Stimulated activated naive CD8-positive, alpha-beta T cell treated with anti-CD3 and anti-CD28 coated beads, Interleukin-15, Interleukin-2, amounts not matched to agents 100 U/mL and 50 U/mL, for 24 hours (primary cell): ENCODE results near the gene CAMSAP2.
"Not testable (repeated sequence)": the region's sequence is repeated elsewhere in the genome, so short reads cannot be mapped to it uniquely, and the experiment has no call there.

ENCODE experiments used
- ATAC-seq: fragments of 150-1000 bp; cut with Tn5 transposase; one replicate; pipeline ENCODE4 v1.10.0; 2021
- DNase-seq: peaks from one replicate; pipeline ENCODE4 v3.0.0; 2021

CAMSAP2 gene

GRCh38 chr1:200739702-200740570 lies 1.2 kb downstream of the CAMSAP2 start:
- ATAC-seq (no peak), DNase-seq (peak; percentile 8)

GRCh38 chr1:200740571-200741208 lies 2.0 kb downstream of the CAMSAP2 start:
- DNase-seq (no peak), ATAC-seq (no peak)

- peak; percentile 30 for ATAC-seq
- no peak for DNase-seq
Measured at GRCh38 chr1:200741551-200742207, 3.0 kb downstream of the CAMSAP2 start.

GRCh38 chr1:200744143-200744542 lies 5.5 kb downstream of the CAMSAP2 start:
- no peak for ATAC-seq
- DNase-seq = no peak

- DNase-seq (no peak), ATAC-seq (no peak)
Measured at GRCh38 chr1:200749090-200749489, 10.4 kb downstream of the CAMSAP2 start.

GRCh38 chr1:200750749-200751148 lies 12.1 kb downstream of the CAMSAP2 start:
- DNase-seq, ATAC-seq: not testable (repeated sequence)

GRCh38 chr1:200751717-200752116 lies 13.0 kb downstream of the CAMSAP2 start:
- ATAC-seq (peak; percentile 66), DNase-seq (peak; percentile 11)

- ATAC-seq = no peak
- no peak for DNase-seq
Measured at GRCh38 chr1:200753650-200754198, 15.0 kb downstream of the CAMSAP2 start.

- no peak for DNase-seq
- ATAC-seq = no peak
Measured at GRCh38 chr1:200755456-200755855, 16.8 kb downstream of the CAMSAP2 start.

- DNase-seq (no peak), ATAC-seq (no peak)
Measured at GRCh38 chr1:200762089-200762488, 23.4 kb downstream of the CAMSAP2 start.

- DNase-seq (no peak), ATAC-seq (no peak)
Measured at GRCh38 chr1:200767321-200767720, 28.6 kb downstream of the CAMSAP2 start.

GRCh38 chr1:200771625-200772555 lies 33.2 kb downstream of the CAMSAP2 start:
- DNase-seq (no peak), ATAC-seq (no peak)

- no peak for ATAC-seq
Measured at GRCh38 chr1:200774311-200774710, 35.6 kb downstream of the CAMSAP2 start.

GRCh38 chr1:200774735-200775444 lies 36.2 kb downstream of the CAMSAP2 start:
- no peak for ATAC-seq
- DNase-seq = no peak

More at GRCh38 chr1:200774311-200774710, 35.6 kb downstream of the CAMSAP2 start:
- DNase-seq = no peak

GRCh38 chr1:200775850-200776249 lies 37.2 kb downstream of the CAMSAP2 start:
- DNase-seq (no peak), ATAC-seq (no peak)

GRCh38 chr1:200776949-200777348 lies 38.3 kb downstream of the CAMSAP2 start:
- ATAC-seq = no peak
- no peak for DNase-seq

- no peak for DNase-seq
- no peak for ATAC-seq
Measured at GRCh38 chr1:200778766-200779165, 40.1 kb downstream of the CAMSAP2 start.

GRCh38 chr1:200779326-200779725 lies 40.6 kb downstream of the CAMSAP2 start:
- ATAC-seq = no peak
- DNase-seq = no peak

- ATAC-seq (no peak), DNase-seq (no peak)
Measured at GRCh38 chr1:200780545-200781369, 42.1 kb downstream of the CAMSAP2 start.

- no peak for DNase-seq
- no peak for ATAC-seq
Measured at GRCh38 chr1:200783926-200784325, 45.2 kb downstream of the CAMSAP2 start.
